H9 (cell line): ENCODE results near the gene OSBPL8. TPM values are rescaled to one million over a fixed set of nuclear protein-coding genes. Genes with fewer than 3 reads are reported as not detected.
A peak's percentile ranks its signal among the peaks of the same experiment; 100 is the strongest.

Source experiments
- DNase-seq: peaks from one replicate; pipeline ENCODE4 v3.0.0-alpha.2; 2017
- H2AFZ ChIP-seq: one replicate; pipeline ENCODE4 v1.6.1; 2013; ENCODE audit warnings: mild to moderate bottlenecking, low read length, control low read depth, moderate library complexity
- H2AK5ac ChIP-seq: 2 replicates; pipeline ENCODE4 v1.6.1; 2013; ENCODE audit warnings: low read length, control low read depth, mixed read lengths; ENCODE audit not compliant: insufficient read length
- H2BK120ac ChIP-seq: one replicate; pipeline ENCODE4 v1.6.1; 2013; ENCODE audit warnings: low read depth, mild to moderate bottlenecking, low read length, control low read depth, inconsistent platforms; ENCODE audit not compliant: poor library complexity, severe bottlenecking
- H2BK12ac ChIP-seq: 2 replicates; pipeline ENCODE4 v1.6.1; 2013; ENCODE audit warnings: low read length, control low read depth, mixed read lengths, low read depth; ENCODE audit not compliant: insufficient read length
- H2BK15ac ChIP-seq: 2 replicates; pipeline ENCODE4 v1.6.1; 2013; ENCODE audit warnings: low read depth, low read length, control low read depth
- H2BK20ac ChIP-seq: one replicate; pipeline ENCODE4 v1.6.1; 2013; ENCODE audit warnings: low read depth, mild to moderate bottlenecking, low read length, control low read depth, inconsistent platforms; ENCODE audit not compliant: poor library complexity, severe bottlenecking
- H2BK5ac ChIP-seq: 2 replicates; pipeline ENCODE4 v1.6.1; 2013; ENCODE audit warnings: low read length, control low read depth, mixed read lengths; ENCODE audit not compliant: insufficient read length
- H3K14ac ChIP-seq: 2 replicates; pipeline ENCODE4 v1.6.1; 2013; ENCODE audit warnings: low read length, control low read depth; ENCODE audit not compliant: insufficient read depth
- H3K18ac ChIP-seq: 2 replicates; pipeline ENCODE4 v1.6.1; 2013; ENCODE audit warnings: low read depth, mild to moderate bottlenecking, mixed read lengths, low read length, control low read depth; ENCODE audit not compliant: insufficient read length
- H3K23ac ChIP-seq: 2 replicates; pipeline ENCODE4 v1.6.1; 2013; ENCODE audit warnings: low read length, control low read depth, mixed read lengths, low read depth; ENCODE audit not compliant: insufficient read length
- H3K23me2 ChIP-seq: 2 replicates; pipeline ENCODE4 v1.6.1; 2013; ENCODE audit warnings: low read depth, mild to moderate bottlenecking, mixed read lengths, low read length, control low read depth; ENCODE audit not compliant: insufficient read length, poor library complexity, severe bottlenecking
- H3K27ac ChIP-seq: 2 replicates; pipeline ENCODE4 v1.5.1; 2013; ENCODE audit warnings: low read length, control low read depth, mixed read lengths, low read depth; ENCODE audit not compliant: insufficient read length
- H3K27me3 ChIP-seq: 2 replicates; pipeline ENCODE4 v1.6.1; 2013; ENCODE audit warnings: low read length, control low read depth, inconsistent platforms; ENCODE audit not compliant: insufficient read depth
- H3K4ac ChIP-seq: 2 replicates; pipeline ENCODE4 v1.6.1; 2013; ENCODE audit warnings: low read depth, mild to moderate bottlenecking, control low read depth, inconsistent platforms, low read length, moderate library complexity
- H3K4me1 ChIP-seq: 2 replicates; pipeline ENCODE4 v1.6.1; 2013; ENCODE audit warnings: low read length, control low read depth, inconsistent platforms; ENCODE audit not compliant: insufficient read depth
- H3K4me2 ChIP-seq: 2 replicates; pipeline ENCODE4 v1.6.1; 2013; ENCODE audit warnings: low read length, control low read depth, mixed read lengths; ENCODE audit not compliant: insufficient read length, insufficient read depth
- H3K56ac ChIP-seq: 2 replicates; pipeline ENCODE4 v1.6.1; 2013; ENCODE audit warnings: low read depth, mild to moderate bottlenecking, mixed read lengths, low read length, control low read depth; ENCODE audit not compliant: insufficient read length
- H3K79me1 ChIP-seq: 2 replicates; pipeline ENCODE4 v1.6.1; 2013; ENCODE audit warnings: low read depth, mild to moderate bottlenecking, moderate library complexity, low read length, control low read depth, inconsistent platforms; ENCODE audit not compliant: insufficient read depth, poor library complexity, severe bottlenecking
- H3K79me2 ChIP-seq: 2 replicates; pipeline ENCODE4 v1.6.1; 2013; ENCODE audit warnings: low read length, control low read depth, inconsistent platforms; ENCODE audit not compliant: insufficient read depth
- H3K9ac ChIP-seq: 2 replicates; pipeline ENCODE4 v1.6.1; 2013; ENCODE audit warnings: low read length, control low read depth, mixed read lengths; ENCODE audit not compliant: insufficient read length; ENCODE audit errors: extremely low read depth
- H3K9me3 ChIP-seq: one replicate; pipeline ENCODE4 v1.6.1; 2013; ENCODE audit warnings: low read depth, low read length, inconsistent platforms; ENCODE audit not compliant: control insufficient read depth
- H3T11ph ChIP-seq: one replicate; pipeline ENCODE4 v1.6.1; 2013; ENCODE audit warnings: mild to moderate bottlenecking, low read length, control low read depth, inconsistent platforms
- H4K20me1 ChIP-seq: one replicate; pipeline ENCODE4 v1.6.1; 2013; ENCODE audit not compliant: control insufficient read depth, insufficient read length, insufficient read depth
- H4K5ac ChIP-seq: 2 replicates; pipeline ENCODE4 v1.6.1; 2013; ENCODE audit warnings: low read depth, mild to moderate bottlenecking, mixed read lengths, low read length, control low read depth; ENCODE audit not compliant: insufficient read length
- H4K8ac ChIP-seq: replicated peaks from 2 replicates; pipeline ENCODE4 v1.6.1; 2013; ENCODE audit warnings: low read length, control low read depth, mixed read lengths, low read depth; ENCODE audit not compliant: insufficient read length
- H4K91ac ChIP-seq: 2 replicates; pipeline ENCODE4 v1.6.1; 2013; ENCODE audit warnings: low read depth, mild to moderate bottlenecking, moderate library complexity, mixed read lengths, low read length, control low read depth; ENCODE audit not compliant: insufficient read length
- H3K27ac Mint-ChIP-seq, 3 experiments: 2 replicates in 2 of 3; 3 replicates in 1 of 3; pipeline ENCODE4 v1.8.0; 2020 to 2021; ENCODE audit warnings: mixed read lengths in 3 of 3, mild to moderate bottlenecking in 1 of 3, moderate library complexity in 1 of 3
- H3K27me3 Mint-ChIP-seq: 2 replicates; pipeline ENCODE4 v1.8.0; 2021; ENCODE audit warnings: low read depth, mild to moderate bottlenecking, moderate library complexity, mixed read lengths
- H3K36me3 Mint-ChIP-seq, 3 experiments: 2 replicates in 2 of 3; 3 replicates in 1 of 3; pipeline ENCODE4 v1.8.0; 2020 to 2021; ENCODE audit warnings: low read depth in 3 of 3, mixed read lengths in 3 of 3; ENCODE audit not compliant: insufficient read depth in 1 of 3
- H3K4me1 Mint-ChIP-seq, 2 experiments: 2 replicates each; pipeline ENCODE4 v1.8.0; 2020; ENCODE audit warnings: mixed read lengths in 2 of 2
- H3K4me3 Mint-ChIP-seq, 2 experiments: 2 replicates in 1 of 2; 3 replicates in 1 of 2; pipeline ENCODE4 v1.8.0; 2020 to 2021; ENCODE audit warnings: mild to moderate bottlenecking in 2 of 2, mixed read lengths in 2 of 2, moderate library complexity in 1 of 2
- H3K9me3 Mint-ChIP-seq, 2 experiments: 2 replicates in 1 of 2; 3 replicates in 1 of 2; pipeline ENCODE4 v1.8.0; 2020; ENCODE audit warnings: mild to moderate bottlenecking in 2 of 2, mixed read lengths in 2 of 2, moderate library complexity in 1 of 2
- WGBS: extraction: QIAGEN DNeasy Blood & Tissue Kit; methylation state at CpG from one replicate; pipeline ENCODE4 v1.1.7; 2013; ENCODE audit warnings: missing lambda C conversion rate, low lambda C conversion rate, mixed read lengths; ENCODE audit not compliant: insufficient read length; ENCODE audit errors: extremely low coverage; 5-methylcytosine and 5-hydroxymethylcytosine counted together
- total RNA-seq: library from RNA; stranded (reverse); gene quantifications from 2 replicates; pipeline ENCODE4 v1.2.1, GENCODE V29; 2021
- TF ChIP-seq, protein P1 (sequence below): fragments of 200-600 bp; sonication (generic); conservative IDR thresholded peaks from 3 replicates; pipeline ENCODE4 v1.8.0; 2021; ENCODE audit warnings: antibody characterized with exemption, mild to moderate bottlenecking

Gene OSBPL8
- total RNA-seq, 1 experiment from 2014 or later, result 61.2 TPM

DNA sequence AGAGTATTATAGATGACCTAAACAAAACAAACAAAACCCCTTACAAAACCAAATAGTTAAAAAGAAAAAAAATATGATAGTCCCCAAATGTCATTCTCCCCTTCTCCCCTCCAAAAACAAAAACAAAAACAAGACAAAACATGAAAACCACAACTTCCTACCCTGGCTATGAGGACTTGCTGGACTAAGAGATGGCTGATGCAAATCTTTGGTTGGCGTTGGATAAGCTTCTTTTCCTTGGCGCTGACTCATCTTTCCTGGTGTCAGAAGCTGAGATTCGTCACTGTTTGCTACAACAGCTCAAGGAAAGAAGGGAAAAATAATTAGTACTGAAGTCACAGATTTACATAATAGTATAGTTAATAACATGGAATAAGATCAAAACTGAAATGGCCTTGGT is 108.9 kb downstream of the OSBPL8 start:
- TF ChIP-seq, protein P1, sequence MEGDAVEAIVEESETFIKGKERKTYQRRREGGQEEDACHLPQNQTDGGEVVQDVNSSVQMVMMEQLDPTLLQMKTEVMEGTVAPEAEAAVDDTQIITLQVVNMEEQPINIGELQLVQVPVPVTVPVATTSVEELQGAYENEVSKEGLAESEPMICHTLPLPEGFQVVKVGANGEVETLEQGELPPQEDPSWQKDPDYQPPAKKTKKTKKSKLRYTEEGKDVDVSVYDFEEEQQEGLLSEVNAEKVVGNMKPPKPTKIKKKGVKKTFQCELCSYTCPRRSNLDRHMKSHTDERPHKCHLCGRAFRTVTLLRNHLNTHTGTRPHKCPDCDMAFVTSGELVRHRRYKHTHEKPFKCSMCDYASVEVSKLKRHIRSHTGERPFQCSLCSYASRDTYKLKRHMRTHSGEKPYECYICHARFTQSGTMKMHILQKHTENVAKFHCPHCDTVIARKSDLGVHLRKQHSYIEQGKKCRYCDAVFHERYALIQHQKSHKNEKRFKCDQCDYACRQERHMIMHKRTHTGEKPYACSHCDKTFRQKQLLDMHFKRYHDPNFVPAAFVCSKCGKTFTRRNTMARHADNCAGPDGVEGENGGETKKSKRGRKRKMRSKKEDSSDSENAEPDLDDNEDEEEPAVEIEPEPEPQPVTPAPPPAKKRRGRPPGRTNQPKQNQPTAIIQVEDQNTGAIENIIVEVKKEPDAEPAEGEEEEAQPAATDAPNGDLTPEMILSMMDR, result no peak
- Mint-ChIP-seq H3K36me3 (peaks cover 3 to 12% (median 7%) of the 10 kb centered on the region in 3 experiments; a peak in 5 of 7 replicates), H3K27ac (peak overlapping the region in 2 of 3 experiments; percentile 22 to 53; a peak in 3 of 7 replicates), H3K4me1 (peaks cover 0 to 3% of the 10 kb centered on the region in 2 experiments; a peak in 1 of 4 replicates), H3K4me3 (no peak overlapping the region), H3K9me3 (no peaks in the 10 kb centered on the region), H3K27me3 (no peaks in the 10 kb centered on the region)
- no peak overlapping the region for H3K4me2 ChIP-seq
- no peak for DNase-seq
- no peak overlapping the region for H4K5ac ChIP-seq
- no peak overlapping the region for H3K56ac ChIP-seq
- no peak overlapping the region for H2BK20ac ChIP-seq
- H4K8ac ChIP-seq, result no peak overlapping the region
- H3K23ac ChIP-seq, result no peak overlapping the region
- H3K27me3 ChIP-seq, result no peaks in the 10 kb centered on the region
- H3K79me1 ChIP-seq, result no peaks in the 10 kb centered on the region
- no peaks in the 10 kb centered on the region for H3K23me2 ChIP-seq
- H4K20me1 ChIP-seq, result no peaks in the 10 kb centered on the region
- no peak overlapping the region for H3K14ac ChIP-seq
- no peak overlapping the region for H2BK120ac ChIP-seq
- H2AFZ ChIP-seq, result no peak overlapping the region
- WGBS, result no CpG with 5 or more reads among the region's 3 CpGs
- H3K9me3 ChIP-seq, result no peaks in the 10 kb centered on the region
- H2BK5ac ChIP-seq, result no peak overlapping the region
- no peak overlapping the region for H3K27ac ChIP-seq
- no peak overlapping the region for H3K4ac ChIP-seq
- H2BK12ac ChIP-seq, result no peak overlapping the region
- H2AK5ac ChIP-seq, result no peak overlapping the region
- H3T11ph ChIP-seq, result no peak overlapping the region
- H3K18ac ChIP-seq, result no peak overlapping the region
- no peak overlapping the region for H4K91ac ChIP-seq
- H3K9ac ChIP-seq, result no peak overlapping the region
- no peak overlapping the region for H2BK15ac ChIP-seq
- H3K4me1 ChIP-seq, result no peaks in the 10 kb centered on the region
- no peaks in the 10 kb centered on the region for H3K79me2 ChIP-seq
